Measurements from ENCODE around the gene PAIP2B.

DNA sequence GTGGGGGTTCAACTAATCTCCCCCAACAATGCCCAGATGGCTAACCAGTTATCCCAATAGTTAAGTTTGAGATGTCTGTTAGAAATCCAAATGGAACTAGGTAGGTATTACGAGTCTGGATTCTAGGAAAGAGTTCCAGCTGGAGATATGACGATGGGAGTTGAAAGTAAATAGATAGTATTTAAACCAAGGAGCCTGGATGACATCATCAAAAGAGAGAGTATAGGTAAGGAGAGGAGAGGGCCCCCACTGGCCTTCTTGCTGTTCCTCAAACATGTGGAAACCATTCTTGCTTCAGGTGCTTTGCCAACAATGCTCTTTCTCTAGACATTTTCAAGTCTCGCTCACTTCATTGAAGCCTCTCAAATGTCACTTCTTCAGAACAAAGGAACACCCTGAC is 26.0 kb upstream of the PAIP2B start:
- TF ChIP-seq, protein P1, sequence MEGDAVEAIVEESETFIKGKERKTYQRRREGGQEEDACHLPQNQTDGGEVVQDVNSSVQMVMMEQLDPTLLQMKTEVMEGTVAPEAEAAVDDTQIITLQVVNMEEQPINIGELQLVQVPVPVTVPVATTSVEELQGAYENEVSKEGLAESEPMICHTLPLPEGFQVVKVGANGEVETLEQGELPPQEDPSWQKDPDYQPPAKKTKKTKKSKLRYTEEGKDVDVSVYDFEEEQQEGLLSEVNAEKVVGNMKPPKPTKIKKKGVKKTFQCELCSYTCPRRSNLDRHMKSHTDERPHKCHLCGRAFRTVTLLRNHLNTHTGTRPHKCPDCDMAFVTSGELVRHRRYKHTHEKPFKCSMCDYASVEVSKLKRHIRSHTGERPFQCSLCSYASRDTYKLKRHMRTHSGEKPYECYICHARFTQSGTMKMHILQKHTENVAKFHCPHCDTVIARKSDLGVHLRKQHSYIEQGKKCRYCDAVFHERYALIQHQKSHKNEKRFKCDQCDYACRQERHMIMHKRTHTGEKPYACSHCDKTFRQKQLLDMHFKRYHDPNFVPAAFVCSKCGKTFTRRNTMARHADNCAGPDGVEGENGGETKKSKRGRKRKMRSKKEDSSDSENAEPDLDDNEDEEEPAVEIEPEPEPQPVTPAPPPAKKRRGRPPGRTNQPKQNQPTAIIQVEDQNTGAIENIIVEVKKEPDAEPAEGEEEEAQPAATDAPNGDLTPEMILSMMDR (IDR thresholded peaks at IDR 0.05; ENCODE audit: insufficient read depth, low read length): no peak
- TF ChIP-seq, protein P2, sequence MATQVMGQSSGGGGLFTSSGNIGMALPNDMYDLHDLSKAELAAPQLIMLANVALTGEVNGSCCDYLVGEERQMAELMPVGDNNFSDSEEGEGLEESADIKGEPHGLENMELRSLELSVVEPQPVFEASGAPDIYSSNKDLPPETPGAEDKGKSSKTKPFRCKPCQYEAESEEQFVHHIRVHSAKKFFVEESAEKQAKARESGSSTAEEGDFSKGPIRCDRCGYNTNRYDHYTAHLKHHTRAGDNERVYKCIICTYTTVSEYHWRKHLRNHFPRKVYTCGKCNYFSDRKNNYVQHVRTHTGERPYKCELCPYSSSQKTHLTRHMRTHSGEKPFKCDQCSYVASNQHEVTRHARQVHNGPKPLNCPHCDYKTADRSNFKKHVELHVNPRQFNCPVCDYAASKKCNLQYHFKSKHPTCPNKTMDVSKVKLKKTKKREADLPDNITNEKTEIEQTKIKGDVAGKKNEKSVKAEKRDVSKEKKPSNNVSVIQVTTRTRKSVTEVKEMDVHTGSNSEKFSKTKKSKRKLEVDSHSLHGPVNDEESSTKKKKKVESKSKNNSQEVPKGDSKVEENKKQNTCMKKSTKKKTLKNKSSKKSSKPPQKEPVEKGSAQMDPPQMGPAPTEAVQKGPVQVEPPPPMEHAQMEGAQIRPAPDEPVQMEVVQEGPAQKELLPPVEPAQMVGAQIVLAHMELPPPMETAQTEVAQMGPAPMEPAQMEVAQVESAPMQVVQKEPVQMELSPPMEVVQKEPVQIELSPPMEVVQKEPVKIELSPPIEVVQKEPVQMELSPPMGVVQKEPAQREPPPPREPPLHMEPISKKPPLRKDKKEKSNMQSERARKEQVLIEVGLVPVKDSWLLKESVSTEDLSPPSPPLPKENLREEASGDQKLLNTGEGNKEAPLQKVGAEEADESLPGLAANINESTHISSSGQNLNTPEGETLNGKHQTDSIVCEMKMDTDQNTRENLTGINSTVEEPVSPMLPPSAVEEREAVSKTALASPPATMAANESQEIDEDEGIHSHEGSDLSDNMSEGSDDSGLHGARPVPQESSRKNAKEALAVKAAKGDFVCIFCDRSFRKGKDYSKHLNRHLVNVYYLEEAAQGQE (IDR thresholded peaks at IDR 0.05; ENCODE audit: insufficient replicate concordance, low read depth): no peak
- TF ChIP-seq SPI1 (IDR thresholded peaks at IDR 0.05; ENCODE audit: borderline replicate concordance, low read depth): no peak
